ENCODE results near the gene SLC25A11. TPM values are rescaled to one million over a fixed set of nuclear protein-coding genes. Genes with fewer than 3 reads are reported as not detected.

SLC25A11 gene
- total RNA-seq, 1 donor from 2014 or later = 47.5 TPM

DNA sequence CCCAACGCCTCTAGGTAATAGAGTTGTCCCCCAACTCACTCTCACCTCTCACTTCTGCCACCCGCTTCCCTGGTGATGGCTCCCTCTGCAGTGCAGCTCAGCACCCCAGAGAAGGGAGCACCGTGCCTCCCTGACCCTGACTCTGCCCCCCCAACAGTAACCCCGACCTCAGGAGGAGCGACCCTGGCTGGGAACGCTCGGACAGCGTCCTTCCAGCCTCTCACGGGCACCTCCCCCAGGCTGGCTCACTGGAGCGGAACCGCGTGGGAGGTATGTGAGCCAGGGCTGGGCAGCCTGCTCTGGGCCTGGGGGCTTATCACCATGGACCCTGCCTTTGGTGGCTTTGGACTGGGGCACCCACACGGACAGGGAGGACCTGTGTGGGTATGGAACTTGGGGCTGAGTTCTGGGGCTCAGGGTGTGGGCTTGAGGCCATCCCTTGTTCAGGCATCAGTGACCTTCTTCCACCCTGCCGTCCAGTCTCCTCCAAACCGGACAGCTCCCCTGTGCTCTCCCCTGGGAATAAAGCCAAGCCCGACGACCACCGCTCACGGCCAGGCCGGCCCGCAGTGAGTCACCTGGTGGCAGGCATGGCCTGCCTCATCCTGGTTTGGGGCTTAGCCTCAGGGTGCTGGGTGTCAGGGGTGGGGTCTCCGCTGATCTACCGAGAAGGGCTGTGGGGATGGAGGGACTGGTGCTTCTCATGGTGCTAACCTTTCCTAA lies 47.2 kb downstream of the SLC25A11 start:
- Mint-ChIP-seq H3K27me3 (ENCODE audit: unreplicated experiment) (peaks cover 16% of the 10 kb centered on the region), H3K4me3 (ENCODE audit: unreplicated experiment) (no peak overlapping the region), H3K36me3 (ENCODE audit: low read depth, unreplicated experiment) (peaks cover 24% of the 10 kb centered on the region), H3K9me3 (ENCODE audit: unreplicated experiment) (no peaks in the 10 kb centered on the region), H3K27ac (ENCODE audit: unreplicated experiment) (no peak overlapping the region), H3K4me1 (ENCODE audit: unreplicated experiment) (peaks cover 3% of the 10 kb centered on the region)
- no peak for DNase-seq (ENCODE audit: low spot score)
- TF ChIP-seq, protein P1, sequence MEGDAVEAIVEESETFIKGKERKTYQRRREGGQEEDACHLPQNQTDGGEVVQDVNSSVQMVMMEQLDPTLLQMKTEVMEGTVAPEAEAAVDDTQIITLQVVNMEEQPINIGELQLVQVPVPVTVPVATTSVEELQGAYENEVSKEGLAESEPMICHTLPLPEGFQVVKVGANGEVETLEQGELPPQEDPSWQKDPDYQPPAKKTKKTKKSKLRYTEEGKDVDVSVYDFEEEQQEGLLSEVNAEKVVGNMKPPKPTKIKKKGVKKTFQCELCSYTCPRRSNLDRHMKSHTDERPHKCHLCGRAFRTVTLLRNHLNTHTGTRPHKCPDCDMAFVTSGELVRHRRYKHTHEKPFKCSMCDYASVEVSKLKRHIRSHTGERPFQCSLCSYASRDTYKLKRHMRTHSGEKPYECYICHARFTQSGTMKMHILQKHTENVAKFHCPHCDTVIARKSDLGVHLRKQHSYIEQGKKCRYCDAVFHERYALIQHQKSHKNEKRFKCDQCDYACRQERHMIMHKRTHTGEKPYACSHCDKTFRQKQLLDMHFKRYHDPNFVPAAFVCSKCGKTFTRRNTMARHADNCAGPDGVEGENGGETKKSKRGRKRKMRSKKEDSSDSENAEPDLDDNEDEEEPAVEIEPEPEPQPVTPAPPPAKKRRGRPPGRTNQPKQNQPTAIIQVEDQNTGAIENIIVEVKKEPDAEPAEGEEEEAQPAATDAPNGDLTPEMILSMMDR (IDR thresholded peaks at IDR 0.05; ENCODE audit: unreplicated experiment) = no peak

- TF ChIP-seq, protein P1 (IDR thresholded peaks at IDR 0.05; ENCODE audit: unreplicated experiment) = no peak
- Mint-ChIP-seq H3K36me3 (ENCODE audit: low read depth, unreplicated experiment) (peaks cover 27% of the 10 kb centered on the region), H3K4me1 (ENCODE audit: unreplicated experiment) (no peaks in the 10 kb centered on the region), H3K9me3 (ENCODE audit: unreplicated experiment) (no peaks in the 10 kb centered on the region), H3K4me3 (ENCODE audit: unreplicated experiment) (no peak overlapping the region), H3K27ac (ENCODE audit: unreplicated experiment) (no peak overlapping the region), H3K27me3 (ENCODE audit: unreplicated experiment) (peaks cover 12% of the 10 kb centered on the region)
- no peak for DNase-seq (ENCODE audit: low spot score)
These were observed 48.1 kb downstream of the SLC25A11 start for GRCh38 chr17:4891411-4892410.

DNA sequence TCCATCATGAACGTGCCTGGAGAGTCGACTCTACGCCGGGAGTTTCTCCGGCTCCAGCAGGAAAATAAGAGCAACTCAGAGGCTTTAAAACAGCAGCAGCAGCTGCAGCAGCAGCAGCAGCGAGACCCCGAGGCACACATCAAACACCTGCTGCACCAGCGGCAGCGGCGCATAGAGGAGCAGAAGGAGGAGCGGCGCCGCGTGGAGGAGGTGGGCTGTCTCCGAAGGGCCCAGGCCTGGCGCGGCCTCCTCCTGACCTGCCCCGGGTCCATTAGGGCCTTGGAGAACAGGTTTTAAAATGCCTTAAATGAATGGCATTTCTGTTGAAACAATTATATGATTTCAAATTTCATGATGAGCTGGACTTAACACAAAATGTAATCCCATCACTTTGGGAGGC lies 52.3 kb downstream of the SLC25A11 start:
- H3K27ac Mint-ChIP-seq (ENCODE audit: unreplicated experiment) = no peak overlapping the region
- TF ChIP-seq, protein P1 (IDR thresholded peaks at IDR 0.05; ENCODE audit: unreplicated experiment) = no peak
- H3K36me3 Mint-ChIP-seq (ENCODE audit: low read depth, unreplicated experiment) = peaks cover 40% of the 10 kb centered on the region
- H3K4me1 Mint-ChIP-seq (ENCODE audit: unreplicated experiment) = no peaks in the 10 kb centered on the region
- no peak for DNase-seq (ENCODE audit: low spot score)
- peaks cover 8% of the 10 kb centered on the region for H3K27me3 Mint-ChIP-seq (ENCODE audit: unreplicated experiment)
- no peaks in the 10 kb centered on the region for H3K9me3 Mint-ChIP-seq (ENCODE audit: unreplicated experiment)
- H3K4me3 Mint-ChIP-seq (ENCODE audit: unreplicated experiment) = no peak overlapping the region

Small RNAs within 50 kb of the gene (microRNA-seq; reads per million reads assigned to microRNA genes)
- gene MIR6864 (ENCODE audit: unreplicated experiment) (not detected), gene MIR6865 (ENCODE audit: unreplicated experiment) (1.2 reads per million, percentile 17 among the genes with 10 or more reads in this experiment)

Other genes starting within 250 kb of the SLC25A11 start
- gene PELP1, start 235.9 kb downstream of the SLC25A11 start, total RNA-seq (ENCODE audit: unreplicated experiment) = 118 TPM
- 51.1 TPM for gene ARRB2, start 229.4 kb downstream of the SLC25A11 start, total RNA-seq (ENCODE audit: unreplicated experiment)
- gene MED11, start 208.6 kb downstream of the SLC25A11 start, total RNA-seq (ENCODE audit: unreplicated experiment) = 10.5 TPM
- gene ZMYND15, start 200.2 kb downstream of the SLC25A11 start, total RNA-seq (ENCODE audit: unreplicated experiment) = not detected
- 0.13 TPM for gene CXCL16, start 200.1 kb downstream of the SLC25A11 start, total RNA-seq (ENCODE audit: unreplicated experiment)
- not detected for gene TM4SF5, start 168.2 kb downstream of the SLC25A11 start, total RNA-seq (ENCODE audit: unreplicated experiment)
- gene VMO1, start 153.7 kb downstream of the SLC25A11 start, total RNA-seq (ENCODE audit: unreplicated experiment) = 2.9 TPM
- not detected for gene GLTPD2, start 151.1 kb downstream of the SLC25A11 start, total RNA-seq (ENCODE audit: unreplicated experiment)
- gene PSMB6, start 143.9 kb downstream of the SLC25A11 start, total RNA-seq (ENCODE audit: unreplicated experiment) = 185 TPM
- gene PLD2, start 132.9 kb downstream of the SLC25A11 start, total RNA-seq (ENCODE audit: unreplicated experiment) = 86.5 TPM
- 176 TPM for gene MINK1, start 106.7 kb downstream of the SLC25A11 start, total RNA-seq (ENCODE audit: unreplicated experiment)
- gene C17orf107, start 40.5 kb downstream of the SLC25A11 start, total RNA-seq (ENCODE audit: unreplicated experiment) = 2.3 TPM
- gene CHRNE, start 36.9 kb downstream of the SLC25A11 start, total RNA-seq (ENCODE audit: unreplicated experiment) = 1.2 TPM
- 1.3 TPM for gene GP1BA, start 7.8 kb downstream of the SLC25A11 start, total RNA-seq (ENCODE audit: unreplicated experiment)
- gene RNF167, start 222 bp upstream of the SLC25A11 start, total RNA-seq (ENCODE audit: unreplicated experiment) = 92.3 TPM
- gene PFN1, start 8.5 kb upstream of the SLC25A11 start, total RNA-seq (ENCODE audit: unreplicated experiment) = 874 TPM
- 7.3 TPM for gene ENO3, start 11.1 kb upstream of the SLC25A11 start, total RNA-seq (ENCODE audit: unreplicated experiment)
- 67.3 TPM for gene SPAG7, start 27.8 kb upstream of the SLC25A11 start, total RNA-seq (ENCODE audit: unreplicated experiment)
- 42.3 TPM for gene CAMTA2, start 47.6 kb upstream of the SLC25A11 start, total RNA-seq (ENCODE audit: unreplicated experiment)
- 2.2 TPM for gene INCA1, start 57.5 kb upstream of the SLC25A11 start, total RNA-seq (ENCODE audit: unreplicated experiment)
- 127 TPM for gene KIF1C, start 57.9 kb upstream of the SLC25A11 start, total RNA-seq (ENCODE audit: unreplicated experiment)
- gene SLC52A1, start 95.4 kb upstream of the SLC25A11 start, total RNA-seq (ENCODE audit: unreplicated experiment) = 0.21 TPM
- 0.38 TPM for gene ZFP3, start 138.4 kb upstream of the SLC25A11 start, total RNA-seq (ENCODE audit: unreplicated experiment)
- gene ZNF232, start 171.8 kb upstream of the SLC25A11 start, total RNA-seq (ENCODE audit: unreplicated experiment) = 43.0 TPM
- gene USP6, start 176.0 kb upstream of the SLC25A11 start, total RNA-seq (ENCODE audit: unreplicated experiment) = 5.6 TPM

Measured in endothelial cell (in vitro differentiated cells).